ENCODE measurements around the gene DNAJC27. TPM values are rescaled to one million over a fixed set of nuclear protein-coding genes. Genes with fewer than 3 reads are reported as not detected.

Gene DNAJC27
- polyA plus RNA-seq, 3 donors, result 2.1 to 10.9 (median 3.7) TPM

DNA sequence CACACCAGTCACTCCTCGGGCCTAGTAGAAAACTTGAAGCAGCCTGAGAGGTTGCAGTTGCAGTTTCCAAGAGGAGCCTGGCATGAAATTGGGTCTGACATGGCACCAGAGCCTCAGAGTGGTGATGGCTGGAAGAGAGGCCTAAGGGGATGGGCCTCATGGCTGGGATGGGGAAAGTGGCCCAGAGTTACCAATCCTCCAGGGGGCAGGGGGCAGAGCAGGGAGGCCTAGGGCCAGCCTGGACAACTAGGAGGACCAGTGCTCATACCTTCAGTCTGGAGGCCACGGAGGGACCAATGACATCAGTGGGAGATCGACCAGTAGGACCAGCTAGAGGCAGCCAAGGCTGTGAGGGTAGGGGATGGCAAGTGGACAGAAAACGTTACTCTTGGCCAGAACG is 36.6 kb downstream of the DNAJC27 start:
- 84 to 91% (median 87%) methylated on average over 5 of the region's 5 CpGs for WGBS, 3 donors
- no peak overlapping the region for H3K27ac ChIP-seq (ENCODE audit: low read depth, low read length)

DNA sequence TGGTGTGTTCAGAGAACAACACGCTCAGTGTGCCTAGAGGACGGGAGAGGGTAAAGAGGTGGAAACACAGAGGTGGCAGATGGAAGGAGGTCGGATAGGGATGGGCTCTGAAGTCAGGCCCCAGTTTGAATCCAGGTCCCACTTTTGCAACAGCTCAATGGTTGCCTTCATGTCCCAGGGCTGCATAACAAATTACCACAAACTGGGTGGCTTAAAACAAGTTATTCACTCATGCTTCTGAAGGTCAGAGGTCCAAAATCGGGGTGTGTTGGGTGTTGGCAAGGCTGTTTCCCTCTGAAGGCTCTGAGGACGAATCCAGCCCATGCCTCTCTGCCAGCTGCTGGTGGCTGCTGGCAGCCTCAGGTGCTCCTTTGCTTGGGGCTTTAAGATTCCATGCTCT is 39.0 kb downstream of the DNAJC27 start:
- H3K27ac ChIP-seq (ENCODE audit: low read depth, low read length), result no peak overlapping the region
- WGBS, 3 donors, result 89 to 91% (median 89%) methylated on average over 5 of the region's 5 CpGs

DNA sequence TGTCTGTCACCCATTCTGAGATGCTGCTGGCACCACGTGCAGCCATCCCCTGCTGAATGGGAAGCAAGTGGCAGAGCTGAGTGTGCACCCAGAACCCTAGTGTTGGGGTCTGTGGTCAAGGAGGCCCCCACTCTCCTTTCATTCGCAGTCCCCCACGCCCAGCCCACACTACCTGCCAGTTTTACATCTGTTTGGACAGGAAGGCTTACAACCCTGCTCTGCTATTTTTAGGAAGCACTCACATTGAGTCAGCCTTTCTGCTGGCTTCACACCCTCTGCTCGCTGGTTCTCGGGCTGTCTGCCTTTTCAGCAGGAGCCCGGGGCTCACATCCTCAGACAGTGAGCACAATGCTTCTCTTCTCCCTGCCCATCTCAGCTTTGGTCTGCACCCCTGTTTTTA is 41.0 kb downstream of the DNAJC27 start:
- WGBS, 3 donors, result 42 to 67% (median 48%) methylated on average over 6 of the region's 6 CpGs
- H3K27ac ChIP-seq (ENCODE audit: low read depth, low read length), result no peak overlapping the region

DNA sequence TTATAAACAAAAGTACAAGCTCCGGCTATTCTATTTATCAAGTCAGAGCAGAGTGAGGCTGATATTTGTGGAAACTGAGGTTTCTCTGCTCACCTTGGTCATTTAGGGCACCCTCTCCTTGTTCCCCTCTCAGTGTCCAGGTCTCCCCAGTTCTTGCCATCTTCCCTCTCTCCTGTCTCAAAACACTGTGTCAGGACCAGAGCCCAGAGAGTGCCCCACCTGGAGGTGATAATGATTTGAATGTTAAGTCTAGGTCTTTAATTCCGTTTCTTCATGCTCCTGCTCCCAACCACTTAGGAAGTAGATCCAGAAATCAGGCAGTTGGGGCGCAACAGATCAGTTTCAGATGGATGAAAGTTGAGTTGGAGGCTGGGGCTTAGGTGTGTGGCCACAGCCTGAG is 42.5 kb downstream of the DNAJC27 start:
- 88 to 97% (median 90%) methylated on average over 3 of the region's 3 CpGs for WGBS, 3 donors
- H3K27ac ChIP-seq (ENCODE audit: low read depth, low read length), result no peak overlapping the region

DNA sequence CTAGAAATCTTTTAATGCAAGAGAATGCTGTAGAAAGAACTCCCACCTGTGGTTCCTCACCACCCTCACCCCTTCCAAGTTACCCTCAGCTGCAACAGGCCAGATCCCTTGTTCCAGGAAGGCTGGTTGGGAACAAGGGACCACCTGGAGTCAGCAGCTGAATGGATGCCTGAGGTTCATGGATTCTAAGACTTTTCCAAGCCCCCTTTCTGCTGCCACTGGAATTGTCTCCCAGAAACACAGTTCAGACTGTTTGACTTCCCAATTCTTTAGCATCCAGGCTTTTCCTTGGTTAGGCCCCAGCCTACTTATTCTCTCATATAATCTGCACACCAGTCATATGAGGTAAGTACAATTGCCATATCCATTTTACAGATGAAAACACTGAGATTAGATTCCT is 43.7 kb downstream of the DNAJC27 start:
- H3K27ac ChIP-seq (ENCODE audit: low read depth, low read length), result no peak overlapping the region

DNA sequence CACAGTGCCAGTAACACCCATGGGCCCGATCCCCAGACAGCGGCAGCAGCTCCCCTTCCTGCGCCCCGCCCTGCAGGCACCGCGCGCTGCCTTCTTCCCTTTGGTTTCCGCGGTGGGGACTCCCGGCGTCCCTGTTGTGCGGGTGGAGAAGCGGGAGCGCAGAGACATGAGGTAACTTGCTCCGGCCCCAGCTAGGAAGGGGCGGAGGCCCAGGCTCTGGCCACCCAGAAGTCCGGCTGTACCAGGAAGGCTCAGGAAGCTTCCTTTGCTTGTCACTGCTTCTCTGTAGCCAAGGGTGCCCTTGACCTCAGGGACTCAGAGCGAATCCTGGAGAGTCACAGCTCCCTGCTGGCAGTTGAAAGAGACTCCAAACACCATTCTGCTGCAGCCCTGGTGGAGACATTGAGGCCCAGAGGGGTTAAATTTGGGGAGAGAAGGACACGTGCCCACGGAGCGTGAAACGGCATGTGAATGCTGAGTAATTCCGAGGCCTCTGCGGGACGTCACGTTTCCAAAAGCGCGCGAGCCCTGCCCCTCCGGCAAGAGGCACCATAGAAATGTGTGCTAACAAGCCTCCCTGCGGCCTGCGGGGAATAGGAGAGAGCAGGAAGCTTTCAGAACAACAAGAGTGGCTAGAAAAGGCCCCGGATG is 45.0 kb downstream of the DNAJC27 start:
- 7 to 25% (median 9%) methylated on average over 32 to 33 of the region's 33 CpGs for WGBS, 3 donors
- no peak overlapping the region for H3K27ac ChIP-seq (ENCODE audit: low read depth, low read length)

DNA sequence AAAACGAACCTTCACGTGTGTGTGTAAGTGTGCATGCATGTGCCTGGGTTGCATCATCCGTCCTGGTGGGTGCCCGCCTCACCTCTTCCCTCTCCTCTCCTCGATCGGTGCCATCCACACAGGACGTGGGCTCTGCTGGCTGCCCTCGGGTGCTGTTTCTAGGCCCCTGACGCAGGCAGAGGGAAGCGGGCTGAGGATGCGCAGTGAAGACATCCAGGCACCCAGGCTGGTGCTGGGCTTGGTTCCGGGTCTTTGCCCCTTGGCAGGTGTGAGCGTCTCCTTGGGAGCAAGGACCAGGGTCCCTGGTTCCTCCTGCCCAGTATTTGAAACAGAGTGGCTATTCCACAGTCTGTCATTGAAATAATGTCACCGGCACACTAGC is 45.5 kb downstream of the DNAJC27 start:
- 69 to 80% (median 75%) methylated on average over 14 of the region's 14 CpGs for WGBS, 3 donors
- H3K27ac ChIP-seq (ENCODE audit: low read depth, low read length), result no peak overlapping the region

DNA sequence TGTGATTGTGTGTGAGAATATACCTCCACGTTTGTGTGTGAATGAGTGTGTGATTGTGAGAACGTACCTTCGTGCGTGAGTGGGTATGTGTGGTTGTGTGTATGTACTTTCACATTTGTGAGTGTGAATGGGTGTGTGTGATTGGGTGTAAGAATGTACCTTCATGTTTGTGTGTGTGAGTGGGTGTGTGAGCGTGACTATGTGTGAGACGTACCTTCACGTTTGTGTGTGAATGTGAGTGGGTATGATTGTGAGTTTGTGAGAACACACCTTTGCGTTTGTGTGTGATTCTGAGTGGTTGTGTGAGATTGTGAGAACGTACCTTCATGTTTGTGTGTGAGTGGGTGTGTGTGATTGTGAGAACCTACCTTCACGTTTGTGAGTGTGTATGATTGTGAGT is 45.9 kb downstream of the DNAJC27 start:
- WGBS, 3 donors, result 91 to 94% (median 94%) methylated on average over 10 of the region's 10 CpGs
- no peak overlapping the region for H3K27ac ChIP-seq (ENCODE audit: low read depth, low read length)

DNA sequence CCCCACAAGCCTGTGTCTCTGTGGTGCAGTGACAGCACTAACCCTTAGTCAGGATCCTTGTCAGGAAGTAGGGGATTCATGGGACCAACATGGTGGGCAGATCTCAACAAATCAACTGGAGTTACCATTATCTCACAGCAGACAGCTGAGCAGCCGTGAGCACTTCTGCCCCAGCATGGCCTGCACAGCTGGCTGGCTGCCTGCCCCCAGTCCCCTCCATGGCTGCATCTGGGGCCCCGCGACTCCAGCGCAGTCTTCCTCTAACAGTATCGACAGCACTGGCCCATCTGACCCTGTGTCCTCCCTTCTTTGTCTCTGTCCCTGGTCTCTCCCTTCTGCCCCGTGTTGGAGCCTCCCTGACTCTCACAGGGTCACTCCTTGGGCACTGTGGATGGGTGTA is 47.0 kb downstream of the DNAJC27 start:
- 85 to 93% (median 85%) methylated on average over 6 of the region's 6 CpGs for WGBS, 3 donors
- no peak overlapping the region for H3K27ac ChIP-seq (ENCODE audit: low read depth, low read length)

DNA sequence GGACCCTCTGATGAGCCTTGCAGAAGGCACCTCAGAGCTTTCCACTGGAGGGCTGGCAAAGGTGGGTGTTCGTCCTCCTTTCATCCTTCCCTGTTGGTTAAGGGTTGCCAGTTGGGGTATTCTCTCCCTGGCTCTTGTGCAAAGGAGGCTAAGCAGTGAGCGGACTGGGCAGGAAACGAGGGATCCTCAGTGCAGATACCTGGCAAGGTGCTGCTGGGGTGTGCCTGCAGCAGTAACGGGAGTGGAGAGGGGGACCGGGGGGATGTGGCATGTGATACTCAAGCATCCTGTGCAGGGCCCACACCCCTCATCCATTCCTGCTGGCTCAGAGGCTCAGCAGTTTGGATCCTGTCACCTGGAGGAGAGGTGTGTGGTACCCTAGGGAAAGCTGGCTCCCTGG is 47.5 kb downstream of the DNAJC27 start:
- H3K27ac ChIP-seq (ENCODE audit: low read depth, low read length), result no peak overlapping the region
- WGBS, 3 donors, result 92 to 97% (median 95%) methylated on average over 5 of the region's 5 CpGs

DNA sequence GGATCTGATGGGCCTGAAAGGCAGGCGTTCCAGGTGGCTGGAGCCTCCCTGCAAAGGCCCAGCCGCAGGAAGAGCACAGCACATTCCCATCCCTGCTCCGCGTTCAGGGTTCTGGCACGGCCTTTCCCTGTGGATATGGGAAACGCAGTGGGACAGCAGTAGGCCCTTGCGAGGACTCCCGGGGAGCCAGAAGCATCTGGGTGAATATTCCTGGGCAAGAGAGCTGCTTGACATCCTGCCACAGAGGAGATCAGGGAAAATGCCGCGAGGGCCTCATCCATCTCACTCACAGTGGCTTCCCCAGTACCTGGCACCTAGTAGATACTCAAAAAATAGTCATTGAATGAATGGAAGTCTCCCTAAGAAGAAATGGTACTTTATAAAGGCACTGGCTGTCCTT is 48.6 kb downstream of the DNAJC27 start:
- WGBS, 3 donors, result 89 to 96% (median 93%) methylated on average over 10 of the region's 10 CpGs
- no peak overlapping the region for H3K27ac ChIP-seq (ENCODE audit: low read depth, low read length)

DNA sequence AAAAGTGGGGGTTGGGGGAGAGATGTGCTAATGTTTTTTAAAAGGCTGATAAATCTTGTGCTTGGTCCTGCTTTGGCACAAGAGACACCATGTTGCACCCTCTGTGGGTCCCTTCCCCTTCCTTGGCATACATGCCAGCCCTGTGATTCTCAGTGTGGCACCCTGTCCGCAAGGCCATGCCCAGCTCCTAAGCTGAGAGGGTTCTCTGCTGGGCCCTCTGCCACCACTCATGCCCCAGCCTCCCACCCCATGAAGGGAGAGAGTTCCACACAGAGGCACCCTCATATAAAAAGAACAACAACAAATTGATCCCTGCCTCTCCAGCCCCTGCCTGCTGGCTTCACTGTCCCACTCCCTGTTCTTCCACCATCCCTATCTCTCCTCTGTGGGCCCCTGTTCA is 49.2 kb downstream of the DNAJC27 start:
- no peak overlapping the region for H3K27ac ChIP-seq (ENCODE audit: low read depth, low read length)
- 96 to 100% (median 100%) methylated on average over 1 of the region's 1 CpG for WGBS, 3 donors

DNA sequence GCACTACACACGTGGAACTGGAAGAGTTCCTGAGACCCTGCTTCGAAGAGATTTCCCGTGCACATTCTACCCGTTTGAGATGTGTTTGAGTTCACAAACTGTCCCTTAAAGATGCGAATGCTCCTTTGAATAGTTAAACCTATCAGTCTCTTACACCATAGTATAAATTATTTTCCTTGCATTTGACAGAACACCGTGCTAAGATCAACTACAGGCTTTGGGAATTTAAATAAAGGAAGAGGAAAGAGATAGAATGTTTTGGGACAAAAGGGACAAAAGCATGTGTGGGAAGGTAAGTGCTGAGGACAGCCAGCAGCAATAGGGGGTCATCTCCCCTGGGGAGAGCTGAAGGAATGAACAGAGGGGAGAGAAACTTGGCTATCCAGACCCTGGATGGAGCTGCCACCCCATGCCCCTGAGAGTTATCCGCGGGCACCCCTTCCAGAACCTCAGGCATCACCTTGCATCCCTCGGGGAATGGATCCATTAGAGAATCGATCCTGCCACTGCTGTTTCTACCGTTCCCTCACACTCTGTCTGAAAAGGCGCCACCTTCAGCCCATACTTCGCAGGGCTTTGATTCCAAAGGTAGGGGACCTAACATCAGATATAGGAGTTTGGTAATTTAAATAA is 50.8 kb downstream of the DNAJC27 start:
- WGBS, 3 donors, result 28 to 38% (median 34%) methylated on average over 13 of the region's 13 CpGs
- no peak overlapping the region for H3K27ac ChIP-seq (ENCODE audit: low read depth, low read length)

DNA sequence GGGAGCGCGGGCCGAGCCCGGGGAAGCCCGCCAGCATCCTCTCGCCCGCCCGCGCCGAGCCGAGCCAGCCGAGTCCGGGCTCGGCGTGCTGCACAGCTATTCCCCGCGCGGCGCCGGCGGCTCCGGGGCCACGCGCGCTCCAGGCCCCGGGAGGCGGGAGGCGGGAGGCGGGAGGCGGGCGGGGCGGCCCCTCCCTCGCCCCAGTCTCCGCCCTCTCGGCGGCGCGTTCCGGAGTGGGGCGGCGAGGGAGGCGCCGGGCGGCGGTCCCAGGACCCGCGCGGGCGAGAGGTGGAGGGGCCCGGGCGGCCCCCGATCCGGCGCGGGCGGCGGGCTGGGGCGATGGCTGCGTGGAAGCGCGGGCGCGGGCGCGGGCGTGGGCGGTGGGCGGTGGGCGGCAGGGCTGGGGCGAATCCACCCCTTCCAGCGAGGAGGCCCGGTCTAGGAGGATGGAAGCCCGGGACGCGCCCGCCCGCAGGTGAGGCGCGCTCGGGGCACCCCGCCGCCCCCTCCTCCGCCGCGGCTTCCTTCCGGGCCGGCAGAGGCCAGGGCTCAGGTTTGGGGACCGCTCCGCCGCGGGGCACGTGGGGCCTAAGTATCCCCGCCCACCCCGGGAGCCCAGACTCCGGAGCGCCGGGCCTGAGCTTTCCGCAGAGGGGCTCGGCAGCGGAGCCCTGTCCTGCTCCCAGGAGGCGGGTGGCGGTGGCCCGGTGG is 51.5 kb downstream of the DNAJC27 start, which contains the start of gene ADCY3:
Gene ADCY3, minus strand, starts transcription at position 140 of the 711 bp plus-strand sequence. CDS start 1,250 bp downstream, outside the sequence.
- peak within 1 kb of the TSS; percentile 8 for H3K27ac ChIP-seq (ENCODE audit: low read depth, low read length)

DNA sequence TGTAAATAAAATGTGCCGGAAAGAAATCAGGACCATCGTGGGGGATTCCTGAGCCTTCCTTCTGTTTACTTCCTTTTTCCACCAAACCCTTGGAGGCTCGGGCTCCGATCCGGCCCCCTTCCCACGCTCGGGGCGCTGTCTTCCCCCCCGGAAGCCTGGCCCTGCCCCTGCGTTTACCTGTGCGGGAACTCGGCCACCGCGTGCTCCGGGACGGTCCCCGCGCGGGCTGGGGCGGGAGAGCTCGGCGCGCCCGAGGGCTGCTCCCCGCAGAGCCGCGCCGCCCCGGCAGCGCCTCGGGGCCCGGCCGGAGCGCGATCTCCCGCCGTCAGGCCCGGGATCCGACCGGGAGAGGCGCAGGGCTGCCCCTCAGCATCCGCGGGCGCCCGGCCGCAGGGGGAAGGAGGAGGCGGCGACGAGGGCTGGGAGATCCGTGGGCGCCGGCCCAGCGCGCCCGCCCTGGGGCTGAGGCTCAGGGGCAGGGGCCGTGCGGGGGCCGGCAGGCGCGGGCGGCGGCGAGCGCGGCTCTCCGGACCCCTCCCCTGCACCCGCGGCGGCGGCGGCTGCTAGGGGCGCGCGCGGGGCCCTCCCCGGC is 52.2 kb downstream of the DNAJC27 start:
- H3K27ac ChIP-seq (ENCODE audit: low read depth, low read length), result peak overlapping the region; percentile 8
- WGBS, 3 donors, result 1 to 3% (median 1%) methylated on average over 60 to 76 of the region's 76 CpGs

More for the DNA sequence above, 51.5 kb downstream of the DNAJC27 start, which contains the start of gene ADCY3:
- WGBS, 3 donors, result 0 to 1% (median 0%) methylated on average over 51 to 96 of the region's 103 CpGs

DNA sequence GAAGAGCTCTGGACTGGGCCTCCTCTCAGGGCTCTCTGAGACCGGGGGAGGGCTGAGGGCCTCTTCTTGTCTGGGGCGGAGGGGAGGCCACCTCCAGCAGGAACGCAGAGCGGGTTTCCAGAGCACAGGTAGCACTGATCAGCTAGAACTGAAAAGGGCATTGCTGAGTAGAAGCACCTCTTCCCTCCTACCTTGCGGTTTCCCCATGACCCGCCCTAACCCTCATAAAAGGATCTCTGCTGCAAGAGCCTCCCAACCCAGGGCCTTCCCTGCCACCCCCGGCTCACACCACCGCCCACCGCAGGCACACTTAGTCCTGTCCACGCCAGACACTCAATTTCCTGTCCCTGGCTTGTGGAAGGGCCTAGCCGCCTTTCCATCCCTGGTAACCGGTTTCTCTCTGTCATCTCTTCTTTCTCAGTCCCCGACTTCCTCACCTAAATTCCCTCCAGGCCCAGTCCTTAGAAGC is 52.7 kb downstream of the DNAJC27 start:
- no peak overlapping the region for H3K27ac ChIP-seq (ENCODE audit: low read depth, low read length)
- whole genome bisulfite sequencing, 3 donors, result 22 to 76% (median 24%) methylated on average over 13 of the region's 13 CpGs

DNA sequence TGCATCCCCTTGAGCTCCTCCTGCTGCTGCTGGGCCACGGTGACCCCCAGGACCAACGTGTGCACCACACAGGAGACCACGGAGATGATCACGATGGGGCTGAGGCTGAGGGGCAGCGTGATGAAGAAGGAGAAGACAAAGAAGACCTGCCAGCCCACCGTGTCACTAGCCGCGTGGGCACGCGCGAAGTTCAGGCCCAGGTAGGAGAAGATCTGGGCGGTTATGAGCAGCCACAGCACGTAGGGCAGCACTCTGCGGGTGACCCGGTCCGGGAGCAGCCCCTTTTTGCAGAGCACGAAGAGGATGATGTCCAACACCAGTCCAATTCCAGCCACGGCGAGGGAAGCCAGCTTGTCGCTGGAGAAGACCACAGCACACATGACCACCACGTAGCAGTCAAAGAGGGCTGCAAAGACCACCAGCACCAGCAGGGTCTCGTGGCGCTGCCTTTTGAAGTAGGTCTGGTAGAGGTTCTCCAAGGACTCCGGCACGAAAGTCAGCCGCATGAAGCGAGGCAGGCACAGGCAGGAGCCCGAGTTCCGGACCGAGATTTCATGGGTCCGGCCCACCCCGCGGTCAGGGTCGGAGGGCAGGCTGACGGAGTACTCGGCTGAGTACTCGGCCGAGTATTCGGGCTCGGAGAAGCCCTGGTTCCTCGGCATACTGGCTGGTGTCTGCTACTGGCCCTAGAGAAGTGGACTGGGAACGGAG is 53.3 kb downstream of the DNAJC27 start:
- H3K27ac ChIP-seq (ENCODE audit: low read depth, low read length), result no peak overlapping the region
- WGBS, 3 donors, result 74 to 91% (median 84%) methylated on average over 42 of the region's 42 CpGs

DNA sequence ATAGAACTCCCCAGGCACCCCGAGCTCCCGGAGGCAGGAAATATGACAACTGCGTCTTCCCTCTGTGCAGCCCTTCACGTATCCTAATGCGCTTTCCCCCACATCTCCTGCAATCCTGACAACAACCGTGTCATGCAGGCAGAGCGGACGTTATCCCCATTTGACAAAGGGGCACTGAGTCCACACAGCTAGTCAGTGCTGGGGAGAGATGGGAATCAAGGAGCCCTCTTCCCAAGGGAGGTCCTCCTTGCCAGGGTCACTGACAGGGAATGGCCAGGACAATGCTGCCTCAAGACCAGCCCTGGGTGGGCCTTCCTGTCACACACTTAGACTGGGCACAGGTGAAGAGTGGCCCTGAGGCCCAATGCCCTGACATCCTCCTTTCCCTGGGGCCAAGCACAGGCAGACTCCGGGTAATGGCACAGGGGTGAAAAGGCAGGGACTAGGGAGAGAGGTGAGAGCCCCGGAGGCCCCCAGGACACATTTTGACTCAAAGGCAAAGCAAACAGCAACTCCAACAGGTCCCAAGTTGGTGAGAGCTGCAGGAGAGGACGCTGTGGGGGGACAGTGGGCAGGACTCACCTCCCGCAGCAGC is 53.9 kb downstream of the DNAJC27 start:
- 81 to 94% (median 81%) methylated on average over 11 to 12 of the region's 12 CpGs for WGBS, 3 donors
- no peak overlapping the region for H3K27ac ChIP-seq (ENCODE audit: low read depth, low read length)

Data from adipose tissue (tissue), 3 donors.